Measurements from ENCODE around the gene RAB3C.

RAB3C gene

DNA sequence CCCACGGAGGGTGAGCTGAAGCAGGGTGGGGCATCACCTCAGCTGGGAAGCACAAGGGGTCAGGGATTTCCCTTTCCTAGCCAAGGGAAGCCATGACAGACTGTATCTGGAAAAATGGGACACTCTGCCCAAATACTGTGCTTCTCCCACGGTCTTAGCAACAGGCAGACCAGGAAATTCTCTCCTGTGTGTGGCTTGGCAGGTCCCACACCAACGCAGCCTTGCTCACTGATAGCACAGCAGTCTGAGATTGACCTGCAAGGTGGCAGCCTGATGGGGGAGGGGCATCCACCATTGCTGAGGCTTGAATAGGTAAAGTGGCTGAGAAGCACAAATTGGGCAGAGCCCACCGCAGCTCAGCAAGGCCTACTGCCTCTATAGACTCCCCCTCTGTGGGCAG is 23.2 kb downstream of the RAB3C start:
- FAIRE-seq = no peak

DNA sequence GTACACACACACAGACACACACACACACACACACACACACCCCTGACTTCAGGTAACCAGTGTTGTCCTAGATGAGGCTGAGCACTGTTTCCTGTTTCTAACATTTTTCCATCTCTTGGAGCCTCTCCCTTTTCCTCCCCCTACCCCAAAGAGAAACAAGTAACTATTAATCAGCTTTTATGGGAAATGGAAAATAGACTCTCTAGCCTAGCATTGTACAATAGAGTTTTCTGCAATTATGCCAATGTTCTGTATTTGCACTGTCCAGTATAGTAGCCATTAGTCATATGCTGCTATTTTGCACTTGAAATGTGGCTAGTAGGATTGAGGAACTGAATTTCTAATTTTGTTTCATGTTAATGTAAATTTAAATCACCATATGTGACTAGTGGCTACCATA is 33.1 kb downstream of the RAB3C start:
- FAIRE-seq = no peak

DNA sequence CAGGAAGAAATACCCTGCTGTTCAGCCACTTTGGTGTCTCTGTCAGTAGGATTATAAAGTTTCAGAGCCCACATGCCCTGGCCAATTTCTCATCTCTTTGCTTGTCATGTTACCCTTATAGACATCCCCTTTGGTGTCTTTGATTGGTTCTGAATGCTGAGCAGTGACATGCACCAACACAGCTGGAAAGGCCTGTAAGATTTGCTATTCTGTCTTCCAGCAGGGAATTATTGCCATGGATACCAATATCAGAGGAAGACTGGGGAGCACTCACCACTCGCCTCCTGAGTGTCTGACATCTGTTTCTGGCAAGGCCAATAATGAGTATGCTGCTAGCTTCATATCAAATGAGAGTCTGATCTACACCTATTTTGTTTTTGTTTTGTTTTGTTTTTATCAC is 34.4 kb downstream of the RAB3C start:
- no peak for FAIRE-seq

DNA sequence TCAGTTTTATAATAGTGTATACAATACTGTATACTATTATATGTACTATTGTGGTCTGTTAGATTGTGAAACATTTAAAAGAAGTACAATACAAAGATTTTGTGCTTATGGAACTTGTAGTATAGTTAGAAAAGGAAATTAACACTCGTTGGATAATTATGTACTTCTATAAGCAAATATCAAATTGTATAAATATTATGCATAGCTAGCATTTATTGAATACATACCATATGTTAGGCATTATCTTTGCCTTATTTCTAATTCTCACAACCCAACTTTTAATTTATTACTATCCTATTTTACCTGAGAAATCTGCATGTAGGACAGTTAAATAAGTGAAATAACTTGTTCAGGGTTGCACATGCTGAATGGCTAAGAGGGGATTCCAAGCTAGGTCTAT is 37.5 kb downstream of the RAB3C start:
- FAIRE-seq = no peak

DNA sequence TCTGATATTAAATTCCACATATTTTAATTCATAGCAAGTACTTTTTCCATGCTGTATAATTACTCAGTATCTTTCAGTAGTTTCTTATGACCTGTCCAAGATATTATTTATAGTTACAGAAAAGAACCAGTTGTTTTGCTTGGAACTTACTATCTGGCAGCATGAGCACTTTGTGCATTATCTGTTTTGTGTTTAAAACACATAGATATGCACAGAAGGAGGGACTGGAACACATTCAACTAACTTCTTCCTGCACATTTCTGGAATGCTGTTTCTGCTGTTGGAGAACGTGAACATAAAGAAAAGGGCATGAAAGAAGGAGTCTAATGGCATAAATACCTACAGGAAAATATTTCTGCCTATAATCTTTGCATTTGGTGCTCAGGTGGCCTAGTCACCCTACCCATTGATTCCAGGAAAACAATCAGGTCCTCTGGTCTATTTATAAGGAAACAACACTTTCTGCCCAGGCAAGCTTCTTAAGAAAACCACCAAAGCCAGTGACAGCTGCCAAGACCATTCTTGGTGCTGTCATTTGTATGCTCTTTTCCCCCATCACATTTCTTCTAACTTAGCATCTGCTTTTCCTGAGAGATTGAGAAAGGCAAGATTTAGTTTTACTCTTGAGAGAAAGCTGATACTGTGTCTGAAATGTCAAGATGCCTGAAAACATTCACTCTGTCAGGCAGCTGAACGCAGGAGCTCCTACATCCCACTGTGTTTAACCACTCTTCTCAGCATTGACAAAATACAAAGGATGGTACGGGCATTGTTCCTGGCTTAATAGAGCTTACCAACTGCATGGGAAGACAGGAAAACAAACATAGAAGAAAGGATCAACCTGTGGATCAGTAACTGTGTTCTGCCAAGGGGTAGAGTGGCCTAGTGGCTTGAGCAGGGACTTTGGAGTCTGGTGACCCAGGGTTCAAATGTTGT is 40.3 kb downstream of the RAB3C start:
- no peak for FAIRE-seq

DNA sequence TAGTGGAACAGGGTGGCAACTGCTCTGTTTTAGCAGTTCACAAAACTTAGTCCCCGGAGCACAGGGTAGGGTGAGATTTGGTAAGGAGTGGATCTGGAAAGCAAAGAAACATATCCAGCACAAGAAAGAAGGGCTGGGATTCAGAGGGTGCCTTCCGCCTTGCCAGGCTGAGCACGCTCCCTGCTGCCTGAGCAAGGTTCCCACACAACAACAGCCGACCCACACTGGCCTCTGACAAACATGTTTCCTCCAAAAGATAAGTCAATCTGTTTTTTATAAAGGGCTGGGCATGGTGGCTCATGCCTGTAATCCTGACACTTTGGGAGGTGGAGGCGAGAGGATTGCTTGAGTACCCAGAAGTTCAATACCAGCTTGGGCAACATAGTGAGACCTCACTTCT is 45.8 kb downstream of the RAB3C start:
- FAIRE-seq = no peak

DNA sequence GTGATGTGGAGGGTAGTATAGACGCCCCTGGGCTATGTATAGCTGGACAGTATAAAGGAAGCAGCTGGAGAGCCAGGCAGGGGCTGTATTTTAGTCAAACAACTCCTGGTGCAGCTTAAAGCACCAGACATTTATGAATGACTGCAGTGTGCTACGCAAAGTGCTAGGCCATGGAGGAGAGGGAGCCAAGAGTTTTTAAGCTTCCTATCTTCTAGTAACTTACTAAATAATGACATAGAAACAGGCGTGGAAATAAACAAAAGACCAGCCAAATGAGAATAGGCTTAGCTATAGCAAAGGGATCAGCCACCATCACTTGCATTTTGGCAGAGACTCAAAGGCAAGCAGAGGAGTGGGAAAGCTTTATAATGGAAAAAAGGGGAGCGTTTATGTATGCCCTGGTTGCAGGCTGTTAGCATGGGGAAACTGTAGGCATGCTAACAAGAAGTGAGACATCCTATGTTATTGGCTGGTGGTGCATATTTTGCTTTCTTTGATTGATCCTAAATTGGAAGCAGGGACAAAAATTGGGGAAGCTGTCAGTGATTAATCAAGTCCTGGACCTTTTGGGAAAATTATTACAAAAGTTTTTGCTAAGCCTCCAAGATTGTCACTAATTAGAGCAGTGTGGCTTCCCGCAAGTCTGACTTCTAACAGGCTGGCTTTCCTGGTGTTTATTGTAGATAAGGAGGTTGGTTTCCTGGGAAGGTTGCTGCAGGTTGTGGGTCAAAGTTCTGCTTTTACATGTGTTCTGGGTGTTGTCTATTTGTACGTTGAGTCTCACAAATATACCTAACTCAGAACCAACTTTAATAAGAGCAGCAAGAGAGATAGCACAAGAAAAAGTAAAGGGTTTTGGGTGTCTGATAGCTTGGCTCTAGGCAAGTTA is 46.6 kb downstream of the RAB3C start:
- FAIRE-seq = no peak

DNA sequence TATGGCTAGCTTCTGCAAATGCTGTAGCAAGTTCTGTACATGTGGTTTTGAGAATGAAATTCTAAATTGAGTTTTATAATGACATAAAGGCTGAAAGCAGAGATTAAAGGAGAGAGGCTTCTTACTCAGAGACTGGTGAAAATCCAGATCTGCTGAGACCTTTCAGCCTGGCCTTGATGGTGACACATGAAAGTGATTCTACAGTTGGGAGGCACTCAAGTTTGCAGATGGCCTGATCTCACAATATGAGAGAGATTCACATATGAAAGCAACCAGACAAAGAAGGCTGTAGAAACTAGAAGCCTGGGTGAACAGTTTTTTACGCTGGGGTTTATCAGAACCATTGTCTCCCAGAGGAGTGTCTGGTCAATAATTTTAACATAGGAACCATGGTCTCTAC is 49.0 kb downstream of the RAB3C start:
- no peak for FAIRE-seq

DNA sequence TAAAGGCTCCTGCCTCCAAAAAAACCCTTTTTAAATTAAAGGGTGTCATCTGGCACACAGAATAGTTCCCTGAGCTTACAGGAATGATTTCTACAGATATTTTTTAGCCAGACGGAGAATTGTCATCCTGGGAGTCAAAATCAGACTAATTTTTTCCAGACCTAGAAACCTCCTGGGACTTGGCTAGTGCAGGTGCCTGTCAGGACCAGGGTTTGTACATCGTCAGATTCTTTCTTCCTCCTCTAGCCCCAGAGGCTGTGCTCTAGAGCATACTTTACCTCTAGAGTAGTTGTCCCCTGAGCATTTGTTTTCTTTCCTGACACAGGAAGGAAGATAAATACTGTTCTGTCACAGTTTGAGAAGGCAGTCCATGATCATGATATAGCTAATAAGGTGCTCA is 52.5 kb downstream of the RAB3C start:
- no peak for FAIRE-seq

DNA sequence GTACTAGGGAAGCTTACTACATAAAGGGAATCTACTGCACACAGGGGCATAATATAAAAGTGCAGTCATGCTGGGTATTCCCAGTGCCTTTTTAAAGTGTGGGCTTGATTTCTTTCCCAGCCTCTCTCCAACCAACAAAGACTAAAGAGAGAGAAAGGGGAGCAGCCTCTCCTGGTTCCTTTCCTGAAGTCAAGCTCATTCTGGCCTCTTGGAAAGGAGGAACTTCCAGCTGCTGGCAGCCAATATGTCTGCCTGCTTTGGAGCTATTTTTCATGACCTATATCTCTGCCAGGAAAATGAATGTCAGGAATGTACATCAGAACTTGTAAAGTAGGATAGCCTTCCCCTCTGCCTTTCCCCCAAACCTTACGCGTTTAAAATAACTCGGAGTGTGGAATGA is 57.1 kb downstream of the RAB3C start:
- no peak for FAIRE-seq

DNA sequence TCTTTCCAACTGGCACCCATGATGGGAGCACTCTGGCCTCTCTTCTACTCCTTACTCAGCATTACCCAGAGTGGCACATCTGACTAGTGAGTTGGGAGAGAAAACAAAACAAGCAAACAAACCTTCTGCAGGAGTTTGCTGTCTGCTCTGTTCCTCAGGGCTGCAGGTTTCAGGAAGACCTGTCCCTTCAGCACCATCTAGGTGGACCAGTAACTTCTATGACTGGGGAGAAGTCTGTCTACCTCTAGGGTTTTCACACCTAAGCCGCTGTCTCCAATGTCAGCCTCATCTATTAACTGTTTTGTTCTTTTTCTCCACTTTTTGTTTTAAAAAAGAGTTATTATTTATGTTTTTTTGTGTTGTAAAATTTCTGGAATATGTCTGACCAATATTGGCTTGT is 58.7 kb downstream of the RAB3C start:
- FAIRE-seq = no peak

DNA sequence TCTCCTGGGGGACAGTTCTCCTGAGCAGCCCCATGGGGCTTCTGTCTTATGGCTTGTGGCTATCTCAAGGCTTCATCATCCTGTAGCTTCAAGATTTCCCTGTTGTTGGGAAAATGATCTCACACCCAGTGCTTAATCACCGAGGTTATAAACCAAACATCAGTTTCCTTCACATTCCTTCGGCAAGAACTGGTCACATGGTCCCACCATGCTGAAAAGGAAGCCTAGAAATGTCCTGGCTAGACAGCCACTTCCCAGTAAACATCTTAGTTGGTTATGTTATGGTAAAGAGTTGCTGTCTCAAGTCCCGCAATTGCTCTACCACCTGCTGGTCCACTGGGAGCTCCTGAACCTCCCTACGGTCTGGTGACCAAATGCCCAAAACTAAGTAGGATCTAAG is 66.0 kb downstream of the RAB3C start:
- no peak for FAIRE-seq

DNA sequence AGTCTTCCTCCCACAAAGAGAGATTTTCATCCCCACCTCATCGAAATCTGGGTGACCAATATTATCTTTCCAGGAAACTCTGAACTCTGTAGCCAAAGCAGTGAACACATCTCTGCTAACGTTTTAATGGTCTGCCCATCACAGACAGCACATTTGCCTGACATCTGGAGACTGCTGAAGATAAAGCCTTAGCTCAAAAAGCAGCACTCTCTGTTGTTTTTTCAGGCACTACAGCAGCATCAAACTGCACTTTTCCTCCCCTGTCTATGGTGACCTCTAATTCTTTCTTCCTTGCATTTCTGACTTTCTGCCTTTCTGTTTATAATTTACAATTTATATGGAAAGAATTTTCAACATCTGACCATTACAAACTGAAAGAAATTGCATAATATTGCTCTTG is 66.8 kb downstream of the RAB3C start:
- FAIRE-seq = no peak

DNA sequence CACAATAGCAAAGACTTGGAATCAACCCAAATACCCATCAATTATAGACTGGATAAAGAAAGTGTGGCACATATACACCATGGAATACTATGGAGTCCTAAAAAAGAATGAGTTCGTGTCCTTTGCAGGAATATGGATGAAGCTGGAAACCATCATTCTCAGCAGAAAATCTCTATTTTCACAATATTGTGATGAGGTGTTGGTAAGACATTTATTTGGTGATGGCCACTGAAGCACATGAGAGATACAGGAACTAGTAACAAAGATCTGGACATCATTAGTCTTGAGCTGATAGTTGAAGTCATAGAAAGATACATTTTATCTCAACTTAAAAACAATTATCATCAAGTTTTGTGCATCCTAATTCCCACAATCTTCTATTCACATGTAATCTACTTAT is 70.6 kb downstream of the RAB3C start:
- no peak for FAIRE-seq

DNA sequence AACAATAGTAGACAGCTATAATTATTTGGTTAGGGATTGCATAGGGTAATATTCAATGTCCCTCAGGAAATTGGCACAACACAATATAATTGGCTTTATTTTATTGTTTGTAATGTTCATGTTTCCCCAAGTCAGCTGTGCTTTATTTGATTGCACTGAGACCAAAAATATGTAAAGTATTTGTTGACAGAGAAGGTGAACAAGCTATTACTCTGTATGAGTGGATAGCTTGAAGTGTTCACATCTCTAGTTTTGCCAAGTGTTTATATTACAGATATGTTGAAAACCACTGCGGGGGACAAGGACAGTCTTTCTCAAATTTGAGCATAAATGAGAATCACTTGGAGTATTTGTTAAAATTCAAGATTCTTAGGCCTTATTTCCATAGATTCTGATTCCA is 83.3 kb downstream of the RAB3C start:
- no peak for FAIRE-seq

DNA sequence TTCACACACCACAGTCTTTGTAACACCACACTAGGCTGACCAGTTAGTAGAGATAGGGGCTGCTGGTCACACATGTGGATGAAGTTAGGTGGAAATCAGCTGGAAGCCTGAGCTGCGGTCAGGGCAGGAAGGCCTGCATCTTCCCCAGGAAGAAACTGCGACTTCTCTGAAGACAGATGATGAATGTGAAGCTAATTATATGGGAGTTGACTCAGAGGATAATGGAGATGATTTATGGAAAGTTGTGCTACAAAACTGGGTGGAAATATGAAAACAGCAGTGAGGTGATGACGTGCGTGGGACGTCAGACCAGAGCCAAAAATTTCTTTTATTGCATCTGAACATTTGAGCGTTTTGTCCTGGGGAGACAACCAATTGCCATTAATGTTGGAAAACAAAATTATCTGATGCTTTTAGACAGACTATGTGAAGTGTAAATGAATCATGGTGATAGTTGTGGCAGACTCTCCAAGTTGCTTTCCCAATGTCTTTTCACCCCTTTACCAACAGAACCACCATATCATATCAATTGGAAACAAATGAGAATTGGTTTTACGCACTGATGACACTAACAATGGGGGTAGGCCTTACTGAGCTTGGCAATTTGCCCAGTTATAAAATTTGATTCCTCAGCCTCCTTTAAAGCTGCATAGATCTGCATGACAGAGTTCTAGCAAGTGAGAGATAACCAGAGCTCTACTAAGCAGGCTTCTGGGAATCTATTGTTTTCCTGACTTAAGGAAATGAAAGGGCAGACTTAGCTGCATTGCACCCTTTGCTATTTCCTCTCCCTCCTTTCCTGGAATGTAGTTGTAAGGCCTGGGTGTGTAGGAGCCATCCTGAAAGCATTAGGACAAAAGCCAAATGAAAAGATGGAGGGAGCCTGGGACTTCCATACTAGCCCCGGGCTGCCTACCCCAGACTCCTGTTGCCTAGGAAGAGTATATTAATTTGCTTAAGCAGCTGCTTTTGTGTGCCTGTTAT is 84.0 kb downstream of the RAB3C start:
- no peak for FAIRE-seq

DNA sequence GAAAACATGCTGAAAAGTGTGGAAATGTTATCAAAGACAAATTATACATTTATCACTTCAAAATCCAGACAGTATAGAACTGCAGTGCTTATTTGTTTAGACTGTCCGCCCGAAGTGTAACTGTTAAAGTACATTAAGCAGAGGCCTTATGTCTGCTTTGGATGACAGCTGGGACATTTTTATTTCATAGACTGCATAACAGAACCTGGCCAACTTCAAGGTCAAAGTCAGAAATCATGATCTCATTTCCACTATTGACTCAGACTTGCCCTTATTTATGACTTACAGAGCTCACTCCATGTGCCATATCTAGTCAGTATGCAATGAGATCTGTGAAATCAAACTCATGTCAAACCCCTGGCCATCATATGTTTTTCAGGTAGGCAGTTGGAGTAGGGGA is 87.7 kb downstream of the RAB3C start:
- no peak for FAIRE-seq

DNA sequence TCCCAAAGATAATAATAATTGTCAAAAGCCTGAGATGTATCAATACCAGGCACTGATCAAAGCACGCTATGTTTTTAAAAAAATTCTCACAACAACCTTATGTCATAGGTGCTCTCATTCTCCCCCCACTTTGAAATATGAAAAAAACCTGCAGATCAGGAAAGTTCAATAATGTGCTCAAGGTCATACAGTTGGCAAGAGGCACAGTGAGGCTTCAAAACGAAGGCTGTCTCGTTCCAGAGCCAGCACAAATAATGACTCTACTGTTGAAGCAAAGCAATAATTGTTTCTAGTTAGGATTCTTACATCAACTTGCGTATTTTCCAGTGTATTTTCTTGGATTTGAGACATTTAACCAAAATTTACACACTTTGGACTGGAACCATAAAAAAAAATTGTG is 88.3 kb downstream of the RAB3C start:
- no peak for FAIRE-seq

DNA sequence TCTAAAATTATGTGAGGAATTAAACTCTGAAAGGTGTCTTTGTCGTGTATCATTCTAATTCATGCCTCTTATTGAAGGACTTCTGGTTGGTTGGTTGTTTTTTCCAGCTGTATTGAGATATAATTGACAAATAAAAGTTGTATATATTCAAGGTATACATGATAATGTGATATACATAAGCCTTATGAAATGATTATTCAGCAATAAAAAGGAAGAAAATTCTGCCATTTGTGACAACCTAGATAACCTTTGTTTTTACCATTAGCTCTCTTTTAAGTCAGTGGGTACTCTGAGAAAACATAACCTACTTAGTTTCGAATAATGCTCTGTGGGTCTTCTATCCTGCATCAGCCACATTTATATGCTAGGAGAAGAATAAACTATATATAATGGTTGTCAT is 89.6 kb downstream of the RAB3C start:
- FAIRE-seq = no peak

DNA sequence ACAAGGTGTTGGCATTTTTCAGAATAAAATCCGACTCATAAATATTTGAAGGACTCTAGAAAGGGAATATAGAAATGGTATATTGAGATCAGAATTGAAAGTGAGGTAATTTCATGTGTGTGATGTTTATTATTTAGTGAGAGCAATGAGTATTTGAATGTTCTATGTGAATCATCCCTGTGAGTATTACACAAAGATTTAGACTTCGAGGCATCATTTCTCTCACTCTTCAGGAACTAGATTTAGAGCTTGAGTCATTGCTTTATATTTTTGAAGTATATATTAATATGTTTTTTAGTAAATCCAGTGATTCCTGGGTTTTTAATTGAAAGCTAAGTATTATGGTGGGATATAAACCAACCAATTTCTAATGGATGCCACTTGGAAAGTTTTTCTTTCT is 91.2 kb downstream of the RAB3C start:
- no peak for FAIRE-seq

DNA sequence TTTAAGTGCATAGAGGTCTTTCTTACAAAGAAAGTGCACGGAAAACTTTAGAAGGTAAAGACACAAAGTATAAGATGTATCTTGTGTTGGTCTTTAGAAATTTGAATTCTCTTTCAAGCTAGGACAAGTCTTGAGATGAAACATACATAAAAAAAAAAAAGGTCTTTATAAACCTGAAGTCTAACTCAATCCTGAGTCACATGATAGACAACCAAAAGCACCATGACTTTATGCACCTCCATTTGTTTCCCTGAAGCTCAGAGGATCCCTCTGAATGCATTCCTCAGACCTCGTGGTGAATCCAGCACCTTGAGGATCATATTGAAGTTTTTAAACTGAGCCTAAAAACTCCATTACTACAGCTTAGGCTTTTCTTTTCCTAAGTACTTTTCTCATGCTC is 91.8 kb downstream of the RAB3C start:
- FAIRE-seq = no peak

DNA sequence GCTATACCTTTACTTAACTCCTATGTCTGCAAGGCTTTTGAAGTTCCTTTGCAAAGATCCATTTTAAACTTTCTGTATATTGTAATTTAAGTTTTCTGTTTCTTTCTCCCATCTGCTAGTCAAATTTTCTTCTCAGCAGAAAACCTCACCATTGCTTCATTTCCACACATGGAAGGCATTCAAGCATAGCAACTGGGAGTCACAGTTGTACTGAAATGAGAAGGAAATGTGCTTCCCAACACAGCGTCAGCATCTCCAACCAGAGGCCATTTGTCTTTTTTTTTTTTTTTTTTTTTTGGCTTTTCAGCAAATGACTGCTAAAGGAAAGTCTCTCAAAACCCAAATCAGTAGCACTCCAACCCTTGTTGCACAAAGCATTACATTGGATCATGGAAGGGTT is 92.5 kb downstream of the RAB3C start:
- no peak for FAIRE-seq

DNA sequence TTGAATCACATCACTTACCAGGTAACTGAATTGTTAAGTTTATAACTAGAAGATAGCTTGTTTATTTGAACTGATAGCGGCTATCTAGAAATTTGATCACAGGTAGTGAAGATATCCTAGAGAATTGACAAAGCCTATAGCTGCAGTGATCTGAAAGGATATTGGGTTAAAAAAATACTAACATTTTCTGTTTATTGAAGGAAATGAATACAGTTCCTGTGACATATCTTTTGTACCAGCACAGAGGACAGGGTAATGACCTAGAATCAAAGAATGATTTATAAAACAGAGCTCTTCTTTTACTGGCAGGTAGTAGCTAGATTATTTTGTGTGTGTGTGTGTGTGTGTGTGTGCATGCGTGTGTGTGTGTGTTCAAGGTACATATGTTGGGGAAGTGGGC is 94.8 kb downstream of the RAB3C start:
- FAIRE-seq = no peak

Measured in endometrium (tissue), 2 donors.